Heart left ventricle (tissue), 13 donors: ENCODE measurements around the gene ALK.

Experiments used
- CTCF ChIP-seq, 12 donors: fragments of 200-600 bp; sonication (generic) in 4 of 12; IDR thresholded peaks; one replicate each; pipeline versions ENCODE4 v1.5.0 to v1.8.0; 2018 to 2022; ENCODE audit warnings: antibody characterized with exemption in 12 of 12, mild to moderate bottlenecking in 5 of 12
- POLR2A ChIP-seq, 2 donors: fragments of 450-650 bp; IDR thresholded peaks; one replicate each; pipeline ENCODE4 v1.6.1; 2017; ENCODE audit warnings: antibody characterized with exemption in 2 of 2, mild to moderate bottlenecking in 2 of 2, moderate library complexity in 2 of 2
- donor health status: ischemic (EF 13 %, LVEDD 7.1; RV severe dilation, severe dysfunction).
- donor health status: DM: no; HTN: yes; CAD: no.
- donor health status: DM: no; HTN: no; CAD: no.
- donor health status: ischemic (EF 25% LVEDD 6.9; RV normal size, moderate dysfunction).
- donor health status: ischemic (EF 25% LVEDD 5.7; RV mildly dilated, moderate dysfunction).
- donor health status: ischemic (EF 35%, LVEDD 5.7; RV mildly dilated, moderate dysfunction).
- donor health status: nonischemic (EF 11% LVEDD 7.7; RV severe dilation, severe dysfunction).
- donor health status: DM: yes; HTN: yes; CAD: no.
- donor health status: PGD.
- donor health status: ischemic (EF 29% LVEDD 5.4; RV normal size, mild dysfunction).
- donor health status: nonischemic (EF 23%, LVEDD 6.1; RV moderate dilation, normal function).

GRCh38 chr2:29496198-29496597 is 425.2 kb downstream of the ALK start:
- no peak for TF ChIP-seq CTCF (IDR thresholded peaks at IDR 0.05)
- no peak for TF ChIP-seq POLR2A (IDR thresholded peaks at IDR 0.05)
